Subcutaneous abdominal adipose tissue (tissue), 5 donors: ENCODE results near the gene ST6GALNAC3.

Experiments used
- H3K27ac ChIP-seq: one replicate; pipeline ENCODE4 v1.7.0; 2013; ENCODE audit warnings: low read depth, mild to moderate bottlenecking, inconsistent platforms, low read length, moderate library complexity
- H3K27me3 ChIP-seq, 5 donors: one replicate each; pipeline ENCODE4 v1.7.0; 2013; ENCODE audit warnings: low read length in 5 of 5, inconsistent platforms in 1 of 5; ENCODE audit not compliant: control insufficient read depth in 5 of 5, insufficient read depth in 4 of 5
- H3K36me3 ChIP-seq, 5 donors: one replicate each; pipeline ENCODE4 v1.7.0; 2013; ENCODE audit warnings: low read length in 5 of 5; ENCODE audit not compliant: control insufficient read depth in 5 of 5, insufficient read depth in 5 of 5
- H3K4me1 ChIP-seq, 5 donors: one replicate each; pipeline ENCODE4 v1.7.0; 2013; ENCODE audit warnings: low read length in 5 of 5, mild to moderate bottlenecking in 3 of 5, moderate library complexity in 1 of 5; ENCODE audit not compliant: control insufficient read depth in 5 of 5, insufficient read depth in 5 of 5
- H3K4me3 ChIP-seq, 5 donors: one replicate each; pipeline ENCODE4 v1.7.0; 2013; ENCODE audit warnings: low read length in 5 of 5, low read depth in 1 of 5
- H3K9ac ChIP-seq, 5 donors: one replicate each; pipeline ENCODE4 v1.7.0; 2013; ENCODE audit warnings: low read length in 5 of 5, mild to moderate bottlenecking in 4 of 5, moderate library complexity in 3 of 5
- H3K9me3 ChIP-seq, 5 donors: one replicate each; pipeline ENCODE4 v1.7.0; 2013; ENCODE audit warnings: low read length in 5 of 5; ENCODE audit not compliant: control insufficient read depth in 5 of 5
- donor health status: healthy.
- donor health status: healthy.
- donor health status: healthy.
- donor health status: healthy.
- donor health status: healthy.

ST6GALNAC3 gene

DNA sequence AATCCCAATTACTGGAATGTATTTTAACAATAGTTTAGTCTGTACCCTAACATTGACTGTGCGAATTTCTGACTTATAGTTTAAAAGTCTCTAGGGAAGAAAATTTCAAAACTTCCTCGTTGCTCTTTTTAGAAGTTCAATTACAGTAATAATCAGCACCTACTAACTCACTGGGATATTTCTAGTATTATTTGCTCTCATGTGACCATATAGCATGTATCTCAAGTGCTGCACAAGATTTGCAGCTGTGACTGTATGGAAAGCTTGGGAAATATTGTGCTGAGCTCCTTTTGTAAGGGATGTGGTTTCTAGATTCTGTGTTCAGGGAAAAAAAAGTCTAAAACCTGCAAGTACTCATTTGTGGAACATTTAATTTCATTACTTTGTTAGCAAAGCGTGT, 153.1 kb downstream of the ST6GALNAC3 start:
- peaks cover 0 to 26% (median 6%) of the 10 kb centered on the region in 5 donors for H3K4me1 ChIP-seq
- no peak overlapping the region for H3K9ac ChIP-seq
- no peak overlapping the region for H3K27ac ChIP-seq
- H3K9me3 ChIP-seq = no peaks in the 10 kb centered on the region
- no peaks in the 10 kb centered on the region for H3K27me3 ChIP-seq
- H3K36me3 ChIP-seq = no peaks in the 10 kb centered on the region
- H3K4me3 ChIP-seq = no peak overlapping the region

DNA sequence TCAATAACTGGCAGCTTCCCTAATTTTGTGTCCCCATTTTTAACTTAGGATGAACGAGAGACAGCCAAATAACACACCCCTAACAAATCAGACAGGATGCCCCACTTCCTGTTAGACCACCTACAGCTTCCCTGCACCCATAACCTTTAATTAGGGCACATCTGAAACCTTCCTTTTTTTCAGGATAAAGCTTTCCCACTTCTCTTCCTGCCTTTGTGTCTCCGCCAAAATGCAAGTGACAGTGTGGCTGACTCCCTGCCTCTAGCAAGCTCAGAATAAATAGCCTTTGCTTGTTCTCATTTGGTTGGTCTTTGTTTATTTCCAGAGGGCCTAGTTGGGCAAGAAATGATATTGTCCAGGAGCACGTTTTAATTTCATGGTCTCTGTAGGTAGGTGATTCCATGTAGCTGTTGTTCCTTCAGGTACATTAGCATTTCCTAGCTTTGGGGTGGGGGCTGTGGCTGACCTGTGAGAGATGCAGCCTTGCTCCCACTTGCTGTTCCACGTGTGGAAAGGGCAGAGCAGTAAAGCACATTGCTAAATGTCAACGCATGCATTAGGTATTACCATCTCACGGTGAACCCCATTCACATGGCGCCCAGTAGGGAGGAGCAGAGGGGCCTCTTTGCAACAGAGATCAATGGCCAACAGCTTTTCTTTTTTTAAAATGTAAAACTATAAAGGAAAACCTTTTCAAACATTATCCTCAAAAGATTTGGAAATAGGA, 154.9 kb downstream of the ST6GALNAC3 start:
- H3K9me3 ChIP-seq = no peaks in the 10 kb centered on the region
- H3K4me3 ChIP-seq = no peak overlapping the region
- no peak overlapping the region for H3K27ac ChIP-seq
- H3K36me3 ChIP-seq = no peaks in the 10 kb centered on the region
- no peak overlapping the region for H3K9ac ChIP-seq
- no peaks in the 10 kb centered on the region for H3K27me3 ChIP-seq
- H3K4me1 ChIP-seq = peaks cover 0 to 26% (median 6%) of the 10 kb centered on the region in 5 donors

DNA sequence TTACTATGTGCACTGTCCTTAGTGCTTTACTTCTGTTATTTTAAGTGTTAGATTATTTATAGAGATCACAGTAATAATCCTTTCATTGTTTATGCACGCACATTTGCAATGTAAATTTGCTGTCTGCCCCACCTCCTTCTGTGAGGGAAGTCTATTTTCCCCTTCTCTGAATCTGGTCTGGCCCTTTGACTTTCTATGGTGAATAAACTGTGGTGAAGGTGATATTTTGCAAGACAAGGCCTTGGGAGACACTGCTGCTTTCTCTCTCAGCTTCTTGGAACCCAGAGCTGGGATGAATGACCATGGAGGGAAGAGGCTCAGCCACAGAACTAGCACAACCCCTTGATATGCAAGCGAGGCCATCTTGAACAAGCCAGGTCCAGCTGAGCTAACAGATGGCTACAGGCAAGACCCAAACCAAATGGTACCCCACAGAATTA, 156.3 kb downstream of the ST6GALNAC3 start:
- Histone ChIP-seq H3K27ac (no peak overlapping the region), H3K9me3 (no peaks in the 10 kb centered on the region), H3K36me3 (no peaks in the 10 kb centered on the region), H3K4me1 (peaks cover 0 to 26% (median 6%) of the 10 kb centered on the region in 5 donors), H3K9ac (no peak overlapping the region), H3K4me3 (no peak overlapping the region), H3K27me3 (no peaks in the 10 kb centered on the region)

DNA sequence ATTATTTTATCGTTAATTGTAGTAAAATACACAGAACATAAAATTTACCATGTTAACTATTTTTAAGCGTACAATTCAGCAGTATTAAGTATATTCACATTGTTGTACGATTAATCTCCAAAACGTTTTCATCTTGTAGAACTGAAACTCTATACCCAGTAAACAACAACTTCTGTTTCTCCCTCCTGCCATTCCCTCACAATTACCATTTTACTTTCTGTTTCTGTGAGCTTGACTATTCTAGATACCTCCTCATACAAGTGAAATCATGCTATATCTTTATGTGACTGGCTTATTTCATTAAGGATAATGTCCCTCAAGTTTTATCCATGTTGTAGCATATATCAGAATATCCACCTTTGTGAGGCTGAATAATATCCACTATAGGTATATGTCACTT, 156.8 kb downstream of the ST6GALNAC3 start:
- no peak overlapping the region for H3K27ac ChIP-seq
- H3K4me3 ChIP-seq = no peak overlapping the region
- no peaks in the 10 kb centered on the region for H3K36me3 ChIP-seq
- H3K27me3 ChIP-seq = no peaks in the 10 kb centered on the region
- peaks cover 0 to 26% (median 6%) of the 10 kb centered on the region in 5 donors for H3K4me1 ChIP-seq
- H3K9me3 ChIP-seq = no peaks in the 10 kb centered on the region
- H3K9ac ChIP-seq = no peak overlapping the region

DNA sequence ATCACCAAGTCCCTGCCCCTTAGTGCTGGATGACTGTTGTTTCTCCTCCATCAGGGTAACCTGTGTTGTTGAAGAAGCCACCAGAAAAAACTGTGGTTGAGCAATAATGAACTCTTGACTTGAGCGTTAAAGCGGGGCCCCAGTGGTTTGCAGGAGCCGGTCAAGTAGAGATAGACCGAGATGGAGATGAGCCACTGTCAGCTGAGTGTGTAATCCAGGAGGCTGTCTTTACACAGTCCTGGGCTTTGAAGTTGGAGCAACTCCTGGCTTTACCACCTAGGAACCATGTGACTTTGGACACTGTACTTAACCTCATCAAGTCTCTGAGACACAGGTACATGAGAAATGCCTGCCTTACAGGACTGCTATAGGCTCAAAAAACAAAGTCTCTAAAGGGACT, 158.1 kb downstream of the ST6GALNAC3 start:
- no peak overlapping the region for H3K4me3 ChIP-seq
- no peaks in the 10 kb centered on the region for H3K27me3 ChIP-seq
- H3K36me3 ChIP-seq = no peaks in the 10 kb centered on the region
- H3K9ac ChIP-seq = no peak overlapping the region
- H3K9me3 ChIP-seq = no peaks in the 10 kb centered on the region
- H3K27ac ChIP-seq = no peak overlapping the region
- H3K4me1 ChIP-seq = peaks cover 0 to 20% (median 4%) of the 10 kb centered on the region in 5 donors

DNA sequence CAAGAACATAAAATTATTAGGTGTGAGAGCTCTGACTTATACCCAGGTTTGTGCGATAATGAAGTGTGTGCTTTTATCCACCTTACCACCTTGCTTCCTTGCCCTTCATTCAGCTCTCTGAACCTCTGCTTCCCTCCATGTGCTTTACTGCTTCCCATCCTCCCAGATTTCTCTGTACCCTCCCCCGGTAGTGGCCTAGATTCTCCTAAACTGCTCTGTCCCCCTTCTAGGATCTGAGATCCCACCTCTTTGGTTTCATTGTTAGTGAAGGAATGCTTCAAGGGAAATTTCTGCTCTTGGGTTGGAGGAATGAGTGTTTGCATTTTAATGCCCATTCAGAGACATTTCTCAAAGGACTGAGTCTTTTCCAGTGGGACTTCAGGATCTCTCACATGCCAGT, 159.5 kb downstream of the ST6GALNAC3 start:
- no peak overlapping the region for H3K27ac ChIP-seq
- no peak overlapping the region for H3K4me3 ChIP-seq
- H3K36me3 ChIP-seq = no peaks in the 10 kb centered on the region
- no peak overlapping the region for H3K9ac ChIP-seq
- H3K27me3 ChIP-seq = no peaks in the 10 kb centered on the region
- H3K9me3 ChIP-seq = no peaks in the 10 kb centered on the region
- peaks cover 0 to 8% (median 0%) of the 10 kb centered on the region in 5 donors for H3K4me1 ChIP-seq

DNA sequence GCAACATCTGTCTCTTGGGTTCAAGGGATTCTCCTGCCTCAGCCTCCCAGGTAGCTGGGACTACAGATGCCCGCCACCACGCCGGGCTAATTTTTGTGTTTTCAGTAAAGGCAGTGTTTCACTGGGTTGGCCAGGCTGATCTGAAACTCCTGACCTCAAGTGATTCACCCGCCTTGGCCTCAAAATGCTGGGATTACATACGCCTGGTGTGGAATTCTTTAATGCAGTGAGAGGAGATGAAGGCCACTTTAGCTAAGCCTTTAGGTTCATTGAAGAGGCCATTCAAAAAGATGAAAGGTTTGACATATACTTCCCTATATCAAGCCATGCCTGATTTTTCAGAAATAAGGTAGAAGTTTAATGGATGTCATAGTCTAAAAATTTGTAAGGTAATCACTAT, 162.7 kb downstream of the ST6GALNAC3 start:
- Histone ChIP-seq H3K27me3 (no peaks in the 10 kb centered on the region), H3K36me3 (no peaks in the 10 kb centered on the region), H3K27ac (no peak overlapping the region), H3K4me3 (no peak overlapping the region), H3K4me1 (peaks cover 0 to 5% (median 0%) of the 10 kb centered on the region in 5 donors), H3K9me3 (no peaks in the 10 kb centered on the region), H3K9ac (no peak overlapping the region)

DNA sequence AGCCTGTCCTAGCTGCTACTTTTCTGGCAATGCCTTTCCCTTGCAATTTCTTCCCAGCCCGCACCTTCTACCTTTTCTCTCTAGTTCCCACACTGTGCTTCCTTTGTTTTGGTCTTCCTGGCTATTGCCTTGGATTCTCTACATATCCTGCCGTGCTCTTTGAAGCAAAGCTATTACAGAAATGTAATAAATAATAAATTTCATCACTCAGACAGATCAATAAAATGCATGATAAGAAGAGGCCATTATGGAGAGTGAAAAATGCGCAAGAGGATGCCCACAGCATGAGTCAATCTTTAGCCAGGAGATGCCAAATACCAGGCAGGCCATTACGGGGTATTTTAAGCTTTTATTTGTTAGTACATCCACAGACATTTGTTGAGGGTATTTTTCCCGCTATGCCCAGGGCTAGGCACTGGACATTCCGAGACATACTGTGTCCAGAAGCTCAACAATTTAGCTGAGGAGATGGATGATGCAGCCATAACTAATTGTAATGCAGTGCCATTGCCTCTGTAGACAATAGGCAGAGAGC, 163.6 kb downstream of the ST6GALNAC3 start:
- Histone ChIP-seq H3K4me3 (no peak overlapping the region), H3K27me3 (no peaks in the 10 kb centered on the region), H3K4me1 (peaks cover 0 to 5% (median 0%) of the 10 kb centered on the region in 5 donors), H3K9me3 (peaks cover 0 to 3% (median 0%) of the 10 kb centered on the region in 5 donors), H3K9ac (no peak overlapping the region), H3K27ac (no peak overlapping the region), H3K36me3 (no peaks in the 10 kb centered on the region)

DNA sequence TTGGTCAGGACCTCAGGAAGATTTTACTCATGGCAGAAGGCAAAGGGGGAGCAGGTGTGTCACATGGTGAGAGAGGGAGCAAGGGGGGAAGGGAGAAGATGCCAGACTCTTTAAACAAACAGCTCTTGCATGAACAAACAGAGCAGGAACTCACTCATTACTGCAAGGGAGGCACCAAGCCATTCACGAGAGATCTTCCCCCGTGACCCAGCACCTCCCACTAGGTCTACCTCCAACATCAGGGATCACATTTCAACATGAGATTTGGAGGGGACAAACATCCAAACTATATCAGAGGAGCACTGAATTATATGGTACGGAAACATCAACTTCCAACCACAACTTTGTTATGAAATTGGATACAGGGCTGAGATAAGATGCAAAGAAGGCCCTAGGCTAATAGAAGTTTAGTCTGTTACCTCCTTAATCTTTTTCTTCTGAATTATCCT, 164.9 kb downstream of the ST6GALNAC3 start:
- no peak overlapping the region for H3K9ac ChIP-seq

DNA sequence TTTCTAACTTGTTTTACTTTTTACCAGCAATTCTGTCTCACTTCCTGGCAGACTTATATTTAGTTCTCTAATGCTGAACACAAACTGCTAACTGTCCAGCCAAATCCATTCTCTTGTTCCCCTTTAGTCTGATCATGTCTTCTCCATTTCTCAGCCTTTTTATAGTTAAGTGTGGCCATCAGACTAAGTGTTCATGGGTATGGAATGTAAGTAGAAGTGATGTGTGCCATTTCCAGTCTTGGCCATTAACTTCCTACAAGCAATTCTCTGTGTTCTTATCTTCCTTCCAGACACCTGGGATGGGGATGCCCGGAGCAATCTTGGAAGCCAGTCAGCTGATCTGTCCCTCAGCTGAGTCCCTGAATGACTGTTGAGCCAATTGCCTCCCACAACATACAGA, 165.8 kb downstream of the ST6GALNAC3 start:
- no peaks in the 10 kb centered on the region for H3K36me3 ChIP-seq
- peaks cover 0 to 5% (median 0%) of the 10 kb centered on the region in 5 donors for H3K4me1 ChIP-seq
- no peaks in the 10 kb centered on the region for H3K27me3 ChIP-seq
- H3K9ac ChIP-seq = no peak overlapping the region
- no peak overlapping the region for H3K27ac ChIP-seq
- H3K9me3 ChIP-seq = peaks cover 0 to 3% (median 2%) of the 10 kb centered on the region in 5 donors
- no peak overlapping the region for H3K4me3 ChIP-seq

More for the DNA sequence above, 164.9 kb downstream of the ST6GALNAC3 start:
- H3K9me3 ChIP-seq = peaks cover 0 to 3% (median 1%) of the 10 kb centered on the region in 5 donors
- H3K36me3 ChIP-seq = no peaks in the 10 kb centered on the region
- no peaks in the 10 kb centered on the region for H3K27me3 ChIP-seq
- peaks cover 0 to 5% (median 0%) of the 10 kb centered on the region in 5 donors for H3K4me1 ChIP-seq
- no peak overlapping the region for H3K4me3 ChIP-seq
- no peak overlapping the region for H3K27ac ChIP-seq
